ENCODE measurements around the gene MCM5. TPM values are rescaled to one million over a fixed set of nuclear protein-coding genes. Genes with fewer than 3 reads are reported as not detected.

MCM5 gene
- total and polyA plus RNA-seq, 2 experiments from 2014 or later = 288 to 325 TPM

DNA sequence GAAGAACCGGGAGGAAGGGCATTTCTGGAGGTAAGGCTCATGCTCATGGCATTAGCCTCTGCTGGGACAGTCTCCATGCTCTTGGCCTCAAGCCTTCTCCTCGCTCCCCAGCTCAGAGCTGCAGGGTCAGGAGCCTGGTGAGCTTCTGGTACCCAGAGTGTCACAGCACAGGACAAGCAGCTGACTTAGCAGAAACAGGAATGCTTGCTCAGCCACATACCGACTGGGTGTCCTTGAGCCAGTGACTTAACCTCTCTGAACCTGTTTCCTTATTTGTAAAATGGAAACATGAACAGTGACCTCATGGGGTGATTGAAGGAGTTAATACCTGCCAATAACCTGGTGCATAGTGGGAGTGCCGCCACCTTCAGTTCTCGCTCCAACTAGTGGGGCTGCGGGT lies 72.5 kb downstream of the MCM5 start (continued):
- TF ChIP-seq, protein P1, sequence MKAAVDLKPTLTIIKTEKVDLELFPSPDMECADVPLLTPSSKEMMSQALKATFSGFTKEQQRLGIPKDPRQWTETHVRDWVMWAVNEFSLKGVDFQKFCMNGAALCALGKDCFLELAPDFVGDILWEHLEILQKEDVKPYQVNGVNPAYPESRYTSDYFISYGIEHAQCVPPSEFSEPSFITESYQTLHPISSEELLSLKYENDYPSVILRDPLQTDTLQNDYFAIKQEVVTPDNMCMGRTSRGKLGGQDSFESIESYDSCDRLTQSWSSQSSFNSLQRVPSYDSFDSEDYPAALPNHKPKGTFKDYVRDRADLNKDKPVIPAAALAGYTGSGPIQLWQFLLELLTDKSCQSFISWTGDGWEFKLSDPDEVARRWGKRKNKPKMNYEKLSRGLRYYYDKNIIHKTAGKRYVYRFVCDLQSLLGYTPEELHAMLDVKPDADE (IDR thresholded peaks at IDR 0.05) = no peak
- TF ChIP-seq, protein P2, sequence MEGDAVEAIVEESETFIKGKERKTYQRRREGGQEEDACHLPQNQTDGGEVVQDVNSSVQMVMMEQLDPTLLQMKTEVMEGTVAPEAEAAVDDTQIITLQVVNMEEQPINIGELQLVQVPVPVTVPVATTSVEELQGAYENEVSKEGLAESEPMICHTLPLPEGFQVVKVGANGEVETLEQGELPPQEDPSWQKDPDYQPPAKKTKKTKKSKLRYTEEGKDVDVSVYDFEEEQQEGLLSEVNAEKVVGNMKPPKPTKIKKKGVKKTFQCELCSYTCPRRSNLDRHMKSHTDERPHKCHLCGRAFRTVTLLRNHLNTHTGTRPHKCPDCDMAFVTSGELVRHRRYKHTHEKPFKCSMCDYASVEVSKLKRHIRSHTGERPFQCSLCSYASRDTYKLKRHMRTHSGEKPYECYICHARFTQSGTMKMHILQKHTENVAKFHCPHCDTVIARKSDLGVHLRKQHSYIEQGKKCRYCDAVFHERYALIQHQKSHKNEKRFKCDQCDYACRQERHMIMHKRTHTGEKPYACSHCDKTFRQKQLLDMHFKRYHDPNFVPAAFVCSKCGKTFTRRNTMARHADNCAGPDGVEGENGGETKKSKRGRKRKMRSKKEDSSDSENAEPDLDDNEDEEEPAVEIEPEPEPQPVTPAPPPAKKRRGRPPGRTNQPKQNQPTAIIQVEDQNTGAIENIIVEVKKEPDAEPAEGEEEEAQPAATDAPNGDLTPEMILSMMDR (conservative IDR thresholded peaks at IDR 0.05; ENCODE audit: low read depth in 2 of 2) = no peak
- TF ChIP-seq NANOG (IDR thresholded peaks at IDR 0.05; ENCODE audit: borderline replicate concordance) = no peak

DNA sequence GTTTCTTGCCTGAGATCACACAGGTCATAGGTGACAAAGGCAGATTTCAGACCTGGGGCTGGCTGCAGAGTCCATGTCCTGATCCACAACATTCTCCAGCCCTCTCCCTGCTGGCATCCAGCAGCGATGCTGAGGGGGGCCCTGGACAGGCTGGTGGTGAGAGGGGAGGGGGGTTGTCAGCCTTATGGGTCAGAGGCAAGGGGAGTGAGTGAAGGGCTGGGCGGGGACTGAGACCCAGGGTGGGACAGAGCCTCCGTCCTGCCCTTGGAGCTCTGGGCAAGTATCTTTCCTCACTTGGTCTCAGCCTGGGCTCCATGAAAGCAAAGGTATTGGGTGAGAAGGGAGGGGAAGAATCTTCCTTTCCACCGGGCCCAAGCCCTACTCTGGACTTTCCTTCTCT lies 74.0 kb downstream of the MCM5 start:
- Histone ChIP-seq H3K79me2 (replicated peaks; ENCODE audit: insufficient read depth) (no peaks in the 10 kb centered on the region), H3K27ac (ENCODE audit: low read depth) (no peak overlapping the region), H3K9me2 (ENCODE audit: insufficient read depth) (no peaks in the 10 kb centered on the region), H3F3A (replicated peaks; ENCODE audit: low read depth) (0 out of 2 replicates have a peak, but pooled peaks cover 2% of the 10 kb centered on the region), H3K4me1 (ENCODE audit: insufficient read depth) (no peaks in the 10 kb centered on the region; the same call in 1 of the 2 replicates), H3K27me3 (ENCODE audit: insufficient read depth) (no peaks in the 10 kb centered on the region), H4K20me1 (replicated peaks; ENCODE audit: insufficient read depth) (no peaks in the 10 kb centered on the region), H2AFZ (no peak overlapping the region), H3K36me3 (ENCODE audit: insufficient read depth) (0 out of 2 replicates have a peak, but pooled peaks cover 5% of the 10 kb centered on the region), H3K4me3 (no peak overlapping the region), H3K4me2 (no peak overlapping the region)
- Mint-ChIP-seq H3K27ac (no peak overlapping the region), H3K4me3 (no peak overlapping the region), H3K9me3 (peaks cover 16% of the 10 kb centered on the region), H3K27me3 (ENCODE audit: insufficient read depth, low read depth, poor library complexity) (peaks cover 4% of the 10 kb centered on the region), H3K4me1 (peaks cover 10% of the 10 kb centered on the region), H3K36me3 (ENCODE audit: low read depth) (peaks cover 21% of the 10 kb centered on the region)
- no peak for DNase-seq (ENCODE audit: low spot score)
- ATAC-seq = no peak
- TF ChIP-seq, protein P3, sequence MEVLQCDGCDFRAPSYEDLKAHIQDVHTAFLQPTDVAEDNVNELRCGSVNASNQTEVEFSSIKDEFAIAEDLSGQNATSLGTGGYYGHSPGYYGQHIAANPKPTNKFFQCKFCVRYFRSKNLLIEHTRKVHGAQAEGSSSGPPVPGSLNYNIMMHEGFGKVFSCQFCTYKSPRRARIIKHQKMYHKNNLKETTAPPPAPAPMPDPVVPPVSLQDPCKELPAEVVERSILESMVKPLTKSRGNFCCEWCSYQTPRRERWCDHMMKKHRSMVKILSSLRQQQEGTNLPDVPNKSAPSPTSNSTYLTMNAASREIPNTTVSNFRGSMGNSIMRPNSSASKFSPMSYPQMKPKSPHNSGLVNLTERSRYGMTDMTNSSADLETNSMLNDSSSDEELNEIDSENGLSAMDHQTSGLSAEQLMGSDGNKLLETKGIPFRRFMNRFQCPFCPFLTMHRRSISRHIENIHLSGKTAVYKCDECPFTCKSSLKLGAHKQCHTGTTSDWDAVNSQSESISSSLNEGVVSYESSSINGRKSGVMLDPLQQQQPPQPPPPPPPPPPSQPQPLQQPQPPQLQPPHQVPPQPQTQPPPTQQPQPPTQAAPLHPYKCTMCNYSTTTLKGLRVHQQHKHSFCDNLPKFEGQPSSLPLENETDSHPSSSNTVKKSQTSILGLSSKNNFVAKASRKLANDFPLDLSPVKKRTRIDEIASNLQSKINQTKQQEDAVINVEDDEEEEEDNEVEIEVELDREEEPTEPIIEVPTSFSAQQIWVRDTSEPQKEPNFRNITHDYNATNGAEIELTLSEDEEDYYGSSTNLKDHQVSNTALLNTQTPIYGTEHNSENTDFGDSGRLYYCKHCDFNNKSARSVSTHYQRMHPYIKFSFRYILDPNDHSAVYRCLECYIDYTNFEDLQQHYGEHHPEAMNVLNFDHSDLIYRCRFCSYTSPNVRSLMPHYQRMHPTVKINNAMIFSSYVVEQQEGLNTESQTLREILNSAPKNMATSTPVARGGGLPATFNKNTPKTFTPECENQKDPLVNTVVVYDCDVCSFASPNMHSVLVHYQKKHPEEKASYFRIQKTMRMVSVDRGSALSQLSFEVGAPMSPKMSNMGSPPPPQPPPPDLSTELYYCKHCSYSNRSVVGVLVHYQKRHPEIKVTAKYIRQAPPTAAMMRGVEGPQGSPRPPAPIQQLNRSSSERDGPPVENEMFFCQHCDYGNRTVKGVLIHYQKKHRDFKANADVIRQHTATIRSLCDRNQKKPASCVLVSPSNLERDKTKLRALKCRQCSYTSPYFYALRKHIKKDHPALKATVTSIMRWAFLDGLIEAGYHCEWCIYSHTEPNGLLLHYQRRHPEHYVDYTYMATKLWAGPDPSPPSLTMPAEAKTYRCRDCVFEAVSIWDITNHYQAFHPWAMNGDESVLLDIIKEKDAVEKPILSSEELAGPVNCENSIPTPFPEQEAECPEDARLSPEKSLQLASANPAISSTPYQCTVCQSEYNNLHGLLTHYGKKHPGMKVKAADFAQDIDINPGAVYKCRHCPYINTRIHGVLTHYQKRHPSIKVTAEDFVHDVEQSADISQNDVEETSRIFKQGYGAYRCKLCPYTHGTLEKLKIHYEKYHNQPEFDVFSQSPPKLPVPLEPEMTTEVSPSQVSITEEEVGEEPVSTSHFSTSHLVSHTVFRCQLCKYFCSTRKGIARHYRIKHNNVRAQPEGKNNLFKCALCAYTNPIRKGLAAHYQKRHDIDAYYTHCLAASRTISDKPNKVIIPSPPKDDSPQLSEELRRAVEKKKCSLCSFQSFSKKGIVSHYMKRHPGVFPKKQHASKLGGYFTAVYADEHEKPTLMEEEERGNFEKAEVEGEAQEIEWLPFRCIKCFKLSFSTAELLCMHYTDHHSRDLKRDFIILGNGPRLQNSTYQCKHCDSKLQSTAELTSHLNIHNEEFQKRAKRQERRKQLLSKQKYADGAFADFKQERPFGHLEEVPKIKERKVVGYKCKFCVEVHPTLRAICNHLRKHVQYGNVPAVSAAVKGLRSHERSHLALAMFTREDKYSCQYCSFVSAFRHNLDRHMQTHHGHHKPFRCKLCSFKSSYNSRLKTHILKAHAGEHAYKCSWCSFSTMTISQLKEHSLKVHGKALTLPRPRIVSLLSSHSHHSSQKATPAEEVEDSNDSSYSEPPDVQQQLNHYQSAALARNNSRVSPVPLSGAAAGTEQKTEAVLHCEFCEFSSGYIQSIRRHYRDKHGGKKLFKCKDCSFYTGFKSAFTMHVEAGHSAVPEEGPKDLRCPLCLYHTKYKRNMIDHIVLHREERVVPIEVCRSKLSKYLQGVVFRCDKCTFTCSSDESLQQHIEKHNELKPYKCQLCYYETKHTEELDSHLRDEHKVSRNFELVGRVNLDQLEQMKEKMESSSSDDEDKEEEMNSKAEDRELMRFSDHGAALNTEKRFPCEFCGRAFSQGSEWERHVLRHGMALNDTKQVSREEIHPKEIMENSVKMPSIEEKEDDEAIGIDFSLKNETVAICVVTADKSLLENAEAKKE (CRISPR knock-in tag; IDR thresholded peaks at IDR 0.05) = no peak
- TF ChIP-seq EZH2phosphoT487 (IDR thresholded peaks at IDR 0.05; ENCODE audit: unreplicated experiment) (no peak), ZNF114 (CRISPR knock-in tag; IDR thresholded peaks at IDR 0.05) (no peak), POLR2AphosphoS5 (IDR thresholded peaks at IDR 0.05; ENCODE audit: low read depth) (no peak), JUNB (IDR thresholded peaks at IDR 0.05; ENCODE audit: unreplicated experiment) (no peak), CREB1 (CRISPR knock-in tag; IDR thresholded peaks at IDR 0.05; ENCODE audit: low read depth) (no peak), ZNF331 (CRISPR knock-in tag; IDR thresholded peaks at IDR 0.05; ENCODE audit: low read depth) (no peak), EZH2 (IDR thresholded peaks at IDR 0.05; ENCODE audit: low read depth, unreplicated experiment) (no peak)
- TF ChIP-seq, protein P1 (IDR thresholded peaks at IDR 0.05) = no peak
- TF ChIP-seq, protein P4, sequence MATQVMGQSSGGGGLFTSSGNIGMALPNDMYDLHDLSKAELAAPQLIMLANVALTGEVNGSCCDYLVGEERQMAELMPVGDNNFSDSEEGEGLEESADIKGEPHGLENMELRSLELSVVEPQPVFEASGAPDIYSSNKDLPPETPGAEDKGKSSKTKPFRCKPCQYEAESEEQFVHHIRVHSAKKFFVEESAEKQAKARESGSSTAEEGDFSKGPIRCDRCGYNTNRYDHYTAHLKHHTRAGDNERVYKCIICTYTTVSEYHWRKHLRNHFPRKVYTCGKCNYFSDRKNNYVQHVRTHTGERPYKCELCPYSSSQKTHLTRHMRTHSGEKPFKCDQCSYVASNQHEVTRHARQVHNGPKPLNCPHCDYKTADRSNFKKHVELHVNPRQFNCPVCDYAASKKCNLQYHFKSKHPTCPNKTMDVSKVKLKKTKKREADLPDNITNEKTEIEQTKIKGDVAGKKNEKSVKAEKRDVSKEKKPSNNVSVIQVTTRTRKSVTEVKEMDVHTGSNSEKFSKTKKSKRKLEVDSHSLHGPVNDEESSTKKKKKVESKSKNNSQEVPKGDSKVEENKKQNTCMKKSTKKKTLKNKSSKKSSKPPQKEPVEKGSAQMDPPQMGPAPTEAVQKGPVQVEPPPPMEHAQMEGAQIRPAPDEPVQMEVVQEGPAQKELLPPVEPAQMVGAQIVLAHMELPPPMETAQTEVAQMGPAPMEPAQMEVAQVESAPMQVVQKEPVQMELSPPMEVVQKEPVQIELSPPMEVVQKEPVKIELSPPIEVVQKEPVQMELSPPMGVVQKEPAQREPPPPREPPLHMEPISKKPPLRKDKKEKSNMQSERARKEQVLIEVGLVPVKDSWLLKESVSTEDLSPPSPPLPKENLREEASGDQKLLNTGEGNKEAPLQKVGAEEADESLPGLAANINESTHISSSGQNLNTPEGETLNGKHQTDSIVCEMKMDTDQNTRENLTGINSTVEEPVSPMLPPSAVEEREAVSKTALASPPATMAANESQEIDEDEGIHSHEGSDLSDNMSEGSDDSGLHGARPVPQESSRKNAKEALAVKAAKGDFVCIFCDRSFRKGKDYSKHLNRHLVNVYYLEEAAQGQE (IDR thresholded peaks at IDR 0.05; ENCODE audit: unreplicated experiment) = no peak

Measured in GM23338 (cell line).